ENCODE measurements around the gene ATG16L1.

DNA sequence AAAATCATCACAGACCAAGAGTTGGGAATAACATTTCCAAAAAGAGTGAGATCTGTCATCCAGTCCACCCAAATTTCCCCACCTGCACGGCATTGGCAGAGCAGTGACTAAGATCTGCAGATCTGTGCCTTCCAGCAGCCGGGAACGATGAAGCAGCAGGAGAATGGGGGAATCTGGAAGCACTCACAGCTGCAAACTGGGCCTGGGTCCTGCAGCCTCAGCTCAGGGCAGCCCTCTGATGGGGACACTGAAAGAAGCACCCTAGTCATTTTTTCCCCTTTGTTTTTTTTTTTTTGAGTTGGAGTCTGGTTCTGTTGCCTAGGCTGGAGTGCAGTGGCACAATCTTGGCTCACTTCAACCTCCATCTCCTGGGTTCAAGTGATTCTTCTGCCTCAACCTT lies 51.8 kb downstream of the ATG16L1 start:
- TF ChIP-seq, protein P1, sequence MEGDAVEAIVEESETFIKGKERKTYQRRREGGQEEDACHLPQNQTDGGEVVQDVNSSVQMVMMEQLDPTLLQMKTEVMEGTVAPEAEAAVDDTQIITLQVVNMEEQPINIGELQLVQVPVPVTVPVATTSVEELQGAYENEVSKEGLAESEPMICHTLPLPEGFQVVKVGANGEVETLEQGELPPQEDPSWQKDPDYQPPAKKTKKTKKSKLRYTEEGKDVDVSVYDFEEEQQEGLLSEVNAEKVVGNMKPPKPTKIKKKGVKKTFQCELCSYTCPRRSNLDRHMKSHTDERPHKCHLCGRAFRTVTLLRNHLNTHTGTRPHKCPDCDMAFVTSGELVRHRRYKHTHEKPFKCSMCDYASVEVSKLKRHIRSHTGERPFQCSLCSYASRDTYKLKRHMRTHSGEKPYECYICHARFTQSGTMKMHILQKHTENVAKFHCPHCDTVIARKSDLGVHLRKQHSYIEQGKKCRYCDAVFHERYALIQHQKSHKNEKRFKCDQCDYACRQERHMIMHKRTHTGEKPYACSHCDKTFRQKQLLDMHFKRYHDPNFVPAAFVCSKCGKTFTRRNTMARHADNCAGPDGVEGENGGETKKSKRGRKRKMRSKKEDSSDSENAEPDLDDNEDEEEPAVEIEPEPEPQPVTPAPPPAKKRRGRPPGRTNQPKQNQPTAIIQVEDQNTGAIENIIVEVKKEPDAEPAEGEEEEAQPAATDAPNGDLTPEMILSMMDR (IDR thresholded peaks at IDR 0.05; ENCODE audit: low read length): no peak
- no peak for TF ChIP-seq EZH2 (IDR thresholded peaks at IDR 0.05; ENCODE audit: borderline replicate concordance, low read length)

Data from OCI-LY1 (cell line).